Measurements from ENCODE around the gene TOMM6.

The TOMM6 gene

GRCh38 chr6:41767112-41767833, 20.2 kb upstream of the TOMM6 start:
- H3K27ac ChIP-seq, result peak overlapping the region; percentile 55
- TF ChIP-seq CTCF (IDR thresholded peaks at IDR 0.05) (no peak), ZFX (IDR thresholded peaks at IDR 0.05; ENCODE audit: borderline replicate concordance) (no peak)

- TF ChIP-seq CTCF (IDR thresholded peaks at IDR 0.05), result no peak
- no peak for TF ChIP-seq ZFX (IDR thresholded peaks at IDR 0.05; ENCODE audit: borderline replicate concordance)
- peak overlapping the region; percentile 55 for H3K27ac ChIP-seq
Measured at GRCh38 chr6:41768545-41769308, 18.8 kb upstream of the TOMM6 start.

- H3K27ac ChIP-seq, result peak overlapping the region; percentile 55; the same call in 1 of the 2 replicates
- TF ChIP-seq CTCF (IDR thresholded peaks at IDR 0.05), result no peak
- no peak for TF ChIP-seq ZFX (IDR thresholded peaks at IDR 0.05; ENCODE audit: borderline replicate concordance)
Measured at GRCh38 chr6:41769376-41769775, 18.1 kb upstream of the TOMM6 start.

GRCh38 chr6:41770381-41771057, 17.0 kb upstream of the TOMM6 start:
- H3K27ac ChIP-seq, result no peak overlapping the region
- TF ChIP-seq ZFX (IDR thresholded peaks at IDR 0.05; ENCODE audit: borderline replicate concordance) (no peak), CTCF (IDR thresholded peaks at IDR 0.05) (no peak)

- H3K27ac ChIP-seq, result no peak overlapping the region
- no peak for TF ChIP-seq CTCF (IDR thresholded peaks at IDR 0.05)
Measured at GRCh38 chr6:41771058-41771983, 16.2 kb upstream of the TOMM6 start.

- TF ChIP-seq CTCF (IDR thresholded peaks at IDR 0.05) (no peak), ZFX (IDR thresholded peaks at IDR 0.05; ENCODE audit: borderline replicate concordance) (no peak)
- H3K27ac ChIP-seq, result no peak overlapping the region
Measured at GRCh38 chr6:41774841-41775240, 12.7 kb upstream of the TOMM6 start.

Measured in 22Rv1 (cell line).